ENCODE results near the gene SUN5.

DNA sequence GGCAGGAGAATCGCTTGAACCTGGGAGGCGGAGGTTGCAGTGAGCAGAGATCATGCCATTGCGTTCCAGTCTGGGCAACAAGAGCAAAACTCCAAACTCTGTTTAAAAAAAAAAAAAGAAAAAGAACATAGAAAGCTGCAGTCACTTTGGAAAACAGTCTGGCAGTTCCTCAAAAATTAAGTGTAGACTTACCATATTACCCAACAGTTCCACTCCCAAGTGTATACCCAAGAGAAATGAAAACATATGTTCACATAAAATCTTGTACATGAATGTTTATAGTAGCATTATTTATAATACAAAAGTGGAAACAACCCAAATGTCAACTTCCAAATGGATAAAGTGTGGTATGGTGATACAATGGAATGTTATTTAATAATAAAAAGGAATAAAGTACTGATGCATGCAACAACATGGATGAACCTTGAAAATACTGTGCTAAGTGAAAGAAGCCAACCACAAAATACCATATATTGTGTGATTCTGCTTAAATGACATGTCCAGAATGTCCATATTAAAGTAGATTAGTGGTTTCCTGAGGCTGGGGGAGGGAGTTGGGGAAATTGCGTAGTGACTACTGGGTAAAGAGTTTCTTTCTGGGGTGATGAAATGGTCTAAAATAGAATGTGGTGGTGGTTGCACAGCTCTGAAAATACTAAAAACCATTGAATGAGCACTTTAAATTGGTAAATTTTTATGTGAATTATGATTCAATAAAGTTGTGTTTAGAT, 62.9 kb downstream of the SUN5 start:
- TF ChIP-seq, protein P1, sequence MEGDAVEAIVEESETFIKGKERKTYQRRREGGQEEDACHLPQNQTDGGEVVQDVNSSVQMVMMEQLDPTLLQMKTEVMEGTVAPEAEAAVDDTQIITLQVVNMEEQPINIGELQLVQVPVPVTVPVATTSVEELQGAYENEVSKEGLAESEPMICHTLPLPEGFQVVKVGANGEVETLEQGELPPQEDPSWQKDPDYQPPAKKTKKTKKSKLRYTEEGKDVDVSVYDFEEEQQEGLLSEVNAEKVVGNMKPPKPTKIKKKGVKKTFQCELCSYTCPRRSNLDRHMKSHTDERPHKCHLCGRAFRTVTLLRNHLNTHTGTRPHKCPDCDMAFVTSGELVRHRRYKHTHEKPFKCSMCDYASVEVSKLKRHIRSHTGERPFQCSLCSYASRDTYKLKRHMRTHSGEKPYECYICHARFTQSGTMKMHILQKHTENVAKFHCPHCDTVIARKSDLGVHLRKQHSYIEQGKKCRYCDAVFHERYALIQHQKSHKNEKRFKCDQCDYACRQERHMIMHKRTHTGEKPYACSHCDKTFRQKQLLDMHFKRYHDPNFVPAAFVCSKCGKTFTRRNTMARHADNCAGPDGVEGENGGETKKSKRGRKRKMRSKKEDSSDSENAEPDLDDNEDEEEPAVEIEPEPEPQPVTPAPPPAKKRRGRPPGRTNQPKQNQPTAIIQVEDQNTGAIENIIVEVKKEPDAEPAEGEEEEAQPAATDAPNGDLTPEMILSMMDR (IDR thresholded peaks at IDR 0.05) = no peak
- TF ChIP-seq POLR2A (IDR thresholded peaks at IDR 0.05) = no peak
